NCI-H2196 treated with DMSO at 0.1 percent for 48 hours (cell line): ENCODE measurements around the gene PROCA1.

Experiments
- DNase-seq: peaks from one replicate; lab custom pipeline; 2025; ENCODE audit not compliant: unreplicated experiment; lab: John Stamatoyannopoulos, UW

Gene PROCA1

GRCh38 chr17:28710861-28711722 lies 596 bp downstream of the PROCA1 start:
- peak; percentile 66 for DNase-seq

- DNase-seq = no peak
Measured at GRCh38 chr17:28707339-28707720, 4.4 kb downstream of the PROCA1 start.

- DNase-seq = no peak
Measured at GRCh38 chr17:28706471-28707338, 5.0 kb downstream of the PROCA1 start.

DNA sequence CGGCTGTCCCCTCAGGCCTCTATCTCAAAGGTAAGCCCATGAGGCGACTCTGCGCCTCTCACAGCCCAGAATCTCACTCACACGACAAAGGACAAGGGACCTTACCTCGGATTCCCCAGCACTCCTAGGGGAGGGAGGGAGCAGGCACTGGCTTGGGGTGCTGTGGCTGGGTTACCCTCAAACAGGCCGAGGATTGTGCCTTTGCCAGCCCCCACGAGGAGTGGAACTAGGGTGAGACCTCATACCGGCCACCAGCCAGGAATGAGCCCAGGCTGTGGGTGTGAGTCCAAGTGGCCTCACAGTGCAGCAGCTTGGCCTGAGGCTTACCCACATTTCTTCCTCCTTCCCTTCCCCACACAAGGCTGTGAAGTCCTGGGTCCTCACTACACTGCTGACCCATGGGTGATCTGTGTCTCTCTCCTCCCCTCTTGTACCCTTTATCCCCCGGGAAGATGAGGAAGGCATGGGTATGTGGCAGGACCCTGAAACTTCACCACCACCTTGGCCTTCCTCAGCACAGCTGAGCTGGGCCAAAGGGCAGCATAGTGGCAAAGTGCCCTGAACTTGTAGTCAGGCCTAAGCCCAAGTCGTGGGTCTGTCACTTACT lies 5.9 kb downstream of the PROCA1 start:
- DNase-seq = no peak

DNA sequence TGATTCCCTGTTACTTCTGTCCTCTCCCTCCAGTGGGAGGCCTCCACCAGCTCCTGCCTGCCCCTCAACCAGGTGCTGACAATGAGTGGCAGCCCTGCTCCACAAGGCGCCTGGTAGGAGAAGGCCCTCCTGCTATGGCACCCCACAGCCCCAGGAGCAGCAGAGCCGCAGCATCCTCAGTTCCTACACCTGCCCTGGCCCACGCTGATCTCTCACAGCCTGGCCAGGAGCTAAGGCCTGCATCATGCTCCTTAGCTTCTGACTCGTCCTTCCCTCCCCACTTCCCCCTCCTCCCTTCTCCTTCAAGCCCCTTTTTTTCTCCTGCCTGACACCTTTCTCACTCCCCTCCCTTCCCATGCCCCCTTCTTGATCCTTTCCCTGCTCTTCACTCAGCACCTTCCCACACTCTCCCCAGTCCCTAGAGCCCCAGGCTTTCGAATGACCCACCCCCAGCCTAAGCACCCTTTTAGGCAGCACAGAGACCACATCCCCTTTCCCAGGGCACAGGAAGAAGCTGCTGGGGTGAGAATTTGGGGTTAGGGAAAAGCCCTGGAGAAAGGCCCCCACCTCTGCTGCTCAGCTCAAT lies 6.5 kb downstream of the PROCA1 start:
- no peak for DNase-seq

DNA sequence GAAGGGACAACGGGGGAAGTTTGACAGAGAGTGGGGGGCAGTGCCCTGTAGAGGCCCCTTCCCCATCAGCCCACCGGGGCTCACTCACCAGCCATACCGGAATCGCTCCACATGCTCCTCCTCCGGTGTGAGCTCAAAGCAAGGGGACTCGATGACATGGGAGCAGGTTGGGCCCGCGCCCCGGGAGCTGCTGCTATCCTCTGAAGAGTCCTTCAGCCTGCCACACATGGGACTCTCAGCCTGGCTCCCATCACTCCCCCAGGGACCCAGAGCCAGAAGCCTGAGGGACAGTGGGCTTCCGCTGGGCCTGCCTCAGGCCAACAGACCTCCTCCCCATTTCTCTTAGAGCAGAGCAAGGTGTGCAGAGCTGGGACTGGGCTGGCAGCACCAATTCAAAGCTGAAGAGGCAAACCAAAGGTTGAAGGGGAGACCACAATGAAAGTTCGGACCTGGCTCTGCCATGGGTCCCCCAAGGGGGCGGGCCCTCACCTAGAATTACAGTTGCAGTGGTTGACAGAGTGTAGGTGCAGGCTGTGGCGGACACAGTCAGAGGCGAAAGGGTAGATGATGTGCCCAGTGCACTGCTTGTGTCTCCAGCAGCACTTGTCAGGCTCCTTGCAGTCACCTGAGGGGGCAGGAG lies 7.3 kb downstream of the PROCA1 start:
- DNase-seq = no peak

GRCh38 chr17:28703552-28704218 lies 8.0 kb downstream of the PROCA1 start:
- DNase-seq = no peak

DNA sequence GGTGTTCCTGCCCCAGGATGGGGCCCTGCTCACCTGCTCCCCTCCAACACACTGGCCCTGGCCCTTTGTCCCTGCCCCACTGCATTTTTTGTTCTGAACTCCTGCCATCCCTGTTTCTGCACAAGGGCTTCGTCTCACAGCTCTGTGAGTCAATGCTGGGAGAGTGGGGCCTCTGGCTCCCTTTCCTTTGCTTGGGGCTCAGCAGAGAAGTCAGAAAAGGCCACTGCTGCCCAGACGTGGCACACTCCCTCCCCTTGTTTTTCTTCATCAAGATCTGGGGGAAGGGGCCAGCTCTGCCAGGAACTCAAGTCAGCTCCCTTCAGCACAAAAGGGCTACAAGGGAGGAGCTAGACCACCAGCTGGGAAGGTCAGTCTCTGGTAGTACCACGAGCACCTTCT lies 8.9 kb downstream of the PROCA1 start:
- no peak for DNase-seq

DNA sequence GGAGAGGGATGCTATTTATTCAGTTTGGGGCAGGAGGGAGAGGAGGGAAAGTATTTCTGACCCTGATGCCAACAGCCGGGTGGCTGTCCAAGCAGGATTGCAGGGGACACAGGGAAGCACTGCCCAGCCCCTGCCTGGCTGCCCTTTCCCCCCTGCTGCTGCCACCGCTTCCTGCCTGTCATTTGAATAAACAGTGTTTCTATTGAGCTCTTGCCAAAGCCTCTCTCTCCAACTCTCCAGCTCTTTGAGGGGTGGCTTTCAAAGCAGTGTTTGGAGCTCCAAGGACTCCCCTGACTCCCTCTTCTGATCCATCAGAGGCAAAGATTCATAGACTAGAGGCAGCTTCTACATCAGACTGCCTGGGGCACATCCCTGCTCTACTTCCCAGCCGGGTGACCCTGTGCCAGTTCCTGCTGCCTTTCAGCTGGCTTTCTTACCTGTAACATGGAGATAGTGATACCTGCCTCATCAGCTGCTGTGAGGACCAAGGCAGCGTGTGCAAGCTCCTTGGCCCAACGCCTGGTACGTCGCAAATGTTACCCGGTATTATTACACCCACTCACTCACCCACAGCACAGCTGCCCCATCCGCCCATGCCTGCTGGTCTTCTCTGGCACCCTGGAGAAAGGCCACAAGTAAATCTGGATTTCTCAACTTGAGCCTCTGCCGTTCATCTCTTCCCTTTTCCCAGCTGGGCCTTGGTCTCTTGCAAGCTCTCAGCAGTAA lies 9.5 kb downstream of the PROCA1 start:
- DNase-seq = peak; percentile 30

- DNase-seq = peak; percentile 6
Measured at GRCh38 chr17:28700830-28701492, 10.7 kb downstream of the PROCA1 start.

GRCh38 chr17:28700278-28700677 lies 11.4 kb downstream of the PROCA1 start:
- DNase-seq = no peak

DNA sequence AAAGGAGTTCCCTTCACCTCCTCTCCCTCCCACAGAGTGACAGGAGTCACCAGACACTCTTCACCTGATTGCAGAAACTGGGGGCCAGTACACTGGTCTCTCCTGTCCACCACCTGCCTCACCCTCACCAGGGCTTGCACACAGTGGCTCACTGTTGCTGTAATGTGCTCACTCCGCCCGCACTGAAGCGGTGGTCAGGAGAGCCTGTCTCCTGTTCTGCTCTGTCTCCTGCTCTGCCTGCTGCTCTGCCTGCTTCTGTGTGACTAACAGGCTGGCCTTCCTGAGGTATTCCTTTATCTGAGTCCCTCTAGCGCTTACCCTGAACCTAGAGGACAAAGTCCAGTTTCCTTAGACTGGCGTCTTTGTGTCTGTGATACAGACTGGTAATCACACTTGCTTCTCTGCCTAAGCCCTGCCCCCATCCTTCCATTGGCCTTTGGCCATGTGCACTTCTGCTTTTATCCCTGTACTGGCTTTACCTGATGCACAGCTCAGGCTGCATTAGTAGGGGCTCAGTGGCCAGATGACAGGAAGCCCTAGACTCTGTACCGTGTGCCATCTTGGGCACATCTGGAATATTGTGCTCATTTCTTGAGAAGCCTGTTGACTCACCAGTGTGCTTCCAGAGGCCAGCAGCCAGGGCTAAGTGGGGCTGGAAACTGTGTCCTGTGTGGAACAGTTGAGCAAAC lies 13.3 kb downstream of the PROCA1 start:
- DNase-seq = no peak

- DNase-seq = no peak
Measured at GRCh38 chr17:28693869-28694268, 17.8 kb downstream of the PROCA1 start.

- DNase-seq = no peak
Measured at GRCh38 chr17:28689011-28689410, 22.7 kb downstream of the PROCA1 start.

- DNase-seq = no peak
Measured at GRCh38 chr17:28688481-28688880, 23.2 kb downstream of the PROCA1 start.

DNA sequence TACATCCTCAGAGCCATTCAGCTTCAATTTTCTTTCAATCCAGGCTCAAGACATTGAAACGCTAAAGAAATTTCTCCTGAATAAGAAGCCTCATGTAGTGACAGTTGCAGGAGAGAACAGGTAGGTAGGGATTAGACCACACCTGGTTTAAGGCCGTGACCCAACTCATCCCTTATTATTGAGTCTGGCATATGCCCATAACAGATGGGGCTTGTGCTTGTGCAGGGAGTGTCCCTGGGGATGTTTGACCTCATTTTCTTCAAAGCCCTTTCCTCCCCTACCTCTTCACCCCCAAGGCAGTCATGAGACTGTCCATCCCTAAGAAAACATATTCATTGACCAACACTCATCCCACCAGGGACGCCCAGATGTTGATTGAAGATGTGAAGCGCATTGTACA lies 25.4 kb downstream of the PROCA1 start:
- no peak for DNase-seq

DNA sequence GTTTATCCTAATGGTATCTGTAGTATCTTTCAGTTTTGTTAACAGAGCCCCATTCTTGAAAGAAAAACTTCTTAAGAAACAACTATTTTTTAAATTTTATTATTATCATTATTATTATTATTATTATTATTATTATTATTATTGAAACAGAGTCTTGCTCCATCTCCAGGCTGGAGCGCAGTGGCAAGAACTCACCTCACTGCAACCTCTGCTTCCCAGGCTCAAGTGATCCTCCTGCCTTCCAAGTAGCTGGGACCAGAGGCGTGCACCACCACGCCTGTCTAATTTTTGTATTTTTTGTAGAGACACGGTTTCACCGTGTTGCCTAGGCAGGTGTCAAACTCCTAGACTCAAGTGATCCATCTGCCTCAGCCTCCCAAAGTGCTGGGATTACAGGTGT lies 26.3 kb downstream of the PROCA1 start:
- no peak for DNase-seq

- peak; percentile 25 for DNase-seq
Measured at GRCh38 chr17:28684963-28685362, 26.7 kb downstream of the PROCA1 start.

- DNase-seq = no peak
Measured at GRCh38 chr17:28682655-28683054, 29.0 kb downstream of the PROCA1 start.
